Measurements from ENCODE around the gene TMEM186. TPM values are rescaled to one million over a fixed set of nuclear protein-coding genes. Genes with fewer than 3 reads are reported as not detected.

TMEM186 gene
- total and polyA plus RNA-seq, 2 experiments from 2014 or later = 8.3 to 14.8 TPM

DNA sequence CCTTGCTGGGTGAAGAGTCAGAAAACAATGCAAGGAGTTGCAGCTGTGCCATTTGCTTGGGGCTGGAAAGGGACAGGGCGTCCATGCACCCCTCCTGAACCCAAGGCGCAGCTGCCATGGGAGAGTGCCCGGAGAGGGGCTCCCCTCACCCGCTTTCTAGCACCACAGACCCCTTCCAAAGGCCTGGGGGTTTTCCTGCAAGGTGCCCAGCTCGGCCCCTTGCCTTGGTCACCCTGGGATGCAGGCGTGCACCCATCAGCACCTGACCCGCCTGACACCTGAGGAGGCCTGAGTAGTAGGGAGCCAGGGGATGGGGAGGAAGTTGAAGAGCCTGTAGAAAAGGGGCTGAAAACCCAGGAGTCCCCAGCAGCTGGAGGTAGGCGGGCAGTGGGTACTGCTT, 30.3 kb downstream of the TMEM186 start (continued):
- TF ChIP-seq, protein P1, sequence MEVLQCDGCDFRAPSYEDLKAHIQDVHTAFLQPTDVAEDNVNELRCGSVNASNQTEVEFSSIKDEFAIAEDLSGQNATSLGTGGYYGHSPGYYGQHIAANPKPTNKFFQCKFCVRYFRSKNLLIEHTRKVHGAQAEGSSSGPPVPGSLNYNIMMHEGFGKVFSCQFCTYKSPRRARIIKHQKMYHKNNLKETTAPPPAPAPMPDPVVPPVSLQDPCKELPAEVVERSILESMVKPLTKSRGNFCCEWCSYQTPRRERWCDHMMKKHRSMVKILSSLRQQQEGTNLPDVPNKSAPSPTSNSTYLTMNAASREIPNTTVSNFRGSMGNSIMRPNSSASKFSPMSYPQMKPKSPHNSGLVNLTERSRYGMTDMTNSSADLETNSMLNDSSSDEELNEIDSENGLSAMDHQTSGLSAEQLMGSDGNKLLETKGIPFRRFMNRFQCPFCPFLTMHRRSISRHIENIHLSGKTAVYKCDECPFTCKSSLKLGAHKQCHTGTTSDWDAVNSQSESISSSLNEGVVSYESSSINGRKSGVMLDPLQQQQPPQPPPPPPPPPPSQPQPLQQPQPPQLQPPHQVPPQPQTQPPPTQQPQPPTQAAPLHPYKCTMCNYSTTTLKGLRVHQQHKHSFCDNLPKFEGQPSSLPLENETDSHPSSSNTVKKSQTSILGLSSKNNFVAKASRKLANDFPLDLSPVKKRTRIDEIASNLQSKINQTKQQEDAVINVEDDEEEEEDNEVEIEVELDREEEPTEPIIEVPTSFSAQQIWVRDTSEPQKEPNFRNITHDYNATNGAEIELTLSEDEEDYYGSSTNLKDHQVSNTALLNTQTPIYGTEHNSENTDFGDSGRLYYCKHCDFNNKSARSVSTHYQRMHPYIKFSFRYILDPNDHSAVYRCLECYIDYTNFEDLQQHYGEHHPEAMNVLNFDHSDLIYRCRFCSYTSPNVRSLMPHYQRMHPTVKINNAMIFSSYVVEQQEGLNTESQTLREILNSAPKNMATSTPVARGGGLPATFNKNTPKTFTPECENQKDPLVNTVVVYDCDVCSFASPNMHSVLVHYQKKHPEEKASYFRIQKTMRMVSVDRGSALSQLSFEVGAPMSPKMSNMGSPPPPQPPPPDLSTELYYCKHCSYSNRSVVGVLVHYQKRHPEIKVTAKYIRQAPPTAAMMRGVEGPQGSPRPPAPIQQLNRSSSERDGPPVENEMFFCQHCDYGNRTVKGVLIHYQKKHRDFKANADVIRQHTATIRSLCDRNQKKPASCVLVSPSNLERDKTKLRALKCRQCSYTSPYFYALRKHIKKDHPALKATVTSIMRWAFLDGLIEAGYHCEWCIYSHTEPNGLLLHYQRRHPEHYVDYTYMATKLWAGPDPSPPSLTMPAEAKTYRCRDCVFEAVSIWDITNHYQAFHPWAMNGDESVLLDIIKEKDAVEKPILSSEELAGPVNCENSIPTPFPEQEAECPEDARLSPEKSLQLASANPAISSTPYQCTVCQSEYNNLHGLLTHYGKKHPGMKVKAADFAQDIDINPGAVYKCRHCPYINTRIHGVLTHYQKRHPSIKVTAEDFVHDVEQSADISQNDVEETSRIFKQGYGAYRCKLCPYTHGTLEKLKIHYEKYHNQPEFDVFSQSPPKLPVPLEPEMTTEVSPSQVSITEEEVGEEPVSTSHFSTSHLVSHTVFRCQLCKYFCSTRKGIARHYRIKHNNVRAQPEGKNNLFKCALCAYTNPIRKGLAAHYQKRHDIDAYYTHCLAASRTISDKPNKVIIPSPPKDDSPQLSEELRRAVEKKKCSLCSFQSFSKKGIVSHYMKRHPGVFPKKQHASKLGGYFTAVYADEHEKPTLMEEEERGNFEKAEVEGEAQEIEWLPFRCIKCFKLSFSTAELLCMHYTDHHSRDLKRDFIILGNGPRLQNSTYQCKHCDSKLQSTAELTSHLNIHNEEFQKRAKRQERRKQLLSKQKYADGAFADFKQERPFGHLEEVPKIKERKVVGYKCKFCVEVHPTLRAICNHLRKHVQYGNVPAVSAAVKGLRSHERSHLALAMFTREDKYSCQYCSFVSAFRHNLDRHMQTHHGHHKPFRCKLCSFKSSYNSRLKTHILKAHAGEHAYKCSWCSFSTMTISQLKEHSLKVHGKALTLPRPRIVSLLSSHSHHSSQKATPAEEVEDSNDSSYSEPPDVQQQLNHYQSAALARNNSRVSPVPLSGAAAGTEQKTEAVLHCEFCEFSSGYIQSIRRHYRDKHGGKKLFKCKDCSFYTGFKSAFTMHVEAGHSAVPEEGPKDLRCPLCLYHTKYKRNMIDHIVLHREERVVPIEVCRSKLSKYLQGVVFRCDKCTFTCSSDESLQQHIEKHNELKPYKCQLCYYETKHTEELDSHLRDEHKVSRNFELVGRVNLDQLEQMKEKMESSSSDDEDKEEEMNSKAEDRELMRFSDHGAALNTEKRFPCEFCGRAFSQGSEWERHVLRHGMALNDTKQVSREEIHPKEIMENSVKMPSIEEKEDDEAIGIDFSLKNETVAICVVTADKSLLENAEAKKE (CRISPR knock-in tag; IDR thresholded peaks at IDR 0.05) = no peak

DNA sequence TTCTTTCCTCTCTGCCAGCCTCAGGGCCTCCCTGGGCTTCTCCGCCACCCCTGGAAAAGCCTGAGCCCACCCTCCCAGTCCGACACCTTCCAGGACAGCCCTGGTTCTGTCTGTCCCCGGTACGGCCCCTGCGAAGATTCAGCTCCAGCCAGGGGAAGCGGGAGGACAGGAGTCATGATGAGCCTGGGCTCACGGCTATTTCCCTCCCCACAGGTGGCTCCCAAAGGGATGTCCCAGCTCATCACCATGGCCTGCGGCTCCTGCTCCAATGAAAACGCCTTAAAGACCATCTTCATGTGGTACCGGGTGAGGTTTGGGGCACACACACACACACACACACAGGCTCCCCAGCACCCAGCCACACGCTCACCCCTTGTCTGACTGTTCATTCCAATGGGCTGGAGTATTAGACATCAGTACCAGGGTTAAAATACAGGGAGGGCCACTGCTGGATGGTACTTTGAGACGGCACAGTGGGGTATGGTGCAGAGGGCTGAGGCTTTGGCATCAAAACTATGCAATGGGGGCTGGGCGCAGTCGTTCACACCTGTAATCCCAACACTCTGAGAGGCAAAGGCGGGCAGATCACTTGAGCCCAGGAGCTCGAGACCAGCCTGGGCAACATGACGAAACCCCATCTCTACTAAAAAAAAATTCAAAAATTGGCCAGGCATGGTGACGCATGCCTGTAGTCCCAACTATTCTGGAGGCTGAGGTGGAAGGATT, 32.8 kb downstream of the TMEM186 start:
- Histone ChIP-seq H3K9me2 (ENCODE audit: insufficient read depth) (no peaks in the 10 kb centered on the region), H3K79me2 (replicated peaks; ENCODE audit: insufficient read depth) (no peaks in the 10 kb centered on the region), H3K4me1 (ENCODE audit: insufficient read depth) (peaks cover 17% of the 10 kb centered on the region), H3F3A (replicated peaks; ENCODE audit: low read depth) (peaks cover 8% of the 10 kb centered on the region; the same call in 1 of the 2 replicates), H3K36me3 (ENCODE audit: insufficient read depth) (no peaks in the 10 kb centered on the region), H4K20me1 (replicated peaks; ENCODE audit: insufficient read depth) (no peaks in the 10 kb centered on the region), H3K4me2 (peak overlapping the region; percentile 64; the same call in 1 of the 2 replicates), H2AFZ (peak overlapping the region; percentile 83), H3K27me3 (ENCODE audit: insufficient read depth) (no peaks in the 10 kb centered on the region), H3K4me3 (0 out of 2 replicates have a peak overlapping the region, but pooled peaks have one; percentile 3), H3K27ac (ENCODE audit: low read depth) (no peak overlapping the region)
- DNase-seq (ENCODE audit: low spot score) = peak; percentile 49
- H3K9me3 Mint-ChIP-seq = no peaks in the 10 kb centered on the region
- H3K27ac Mint-ChIP-seq = no peak overlapping the region
- H3K4me1 Mint-ChIP-seq = peaks cover 16% of the 10 kb centered on the region
- no peaks in the 10 kb centered on the region for H3K36me3 Mint-ChIP-seq (ENCODE audit: low read depth)
- ATAC-seq = peak; percentile 81
- H3K27me3 Mint-ChIP-seq (ENCODE audit: insufficient read depth, low read depth, poor library complexity) = peaks cover 14% of the 10 kb centered on the region
- no peak overlapping the region for H3K4me3 Mint-ChIP-seq
- TF ChIP-seq, protein P2, sequence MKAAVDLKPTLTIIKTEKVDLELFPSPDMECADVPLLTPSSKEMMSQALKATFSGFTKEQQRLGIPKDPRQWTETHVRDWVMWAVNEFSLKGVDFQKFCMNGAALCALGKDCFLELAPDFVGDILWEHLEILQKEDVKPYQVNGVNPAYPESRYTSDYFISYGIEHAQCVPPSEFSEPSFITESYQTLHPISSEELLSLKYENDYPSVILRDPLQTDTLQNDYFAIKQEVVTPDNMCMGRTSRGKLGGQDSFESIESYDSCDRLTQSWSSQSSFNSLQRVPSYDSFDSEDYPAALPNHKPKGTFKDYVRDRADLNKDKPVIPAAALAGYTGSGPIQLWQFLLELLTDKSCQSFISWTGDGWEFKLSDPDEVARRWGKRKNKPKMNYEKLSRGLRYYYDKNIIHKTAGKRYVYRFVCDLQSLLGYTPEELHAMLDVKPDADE (IDR thresholded peaks at IDR 0.05) = no peak
- TF ChIP-seq, protein P3, sequence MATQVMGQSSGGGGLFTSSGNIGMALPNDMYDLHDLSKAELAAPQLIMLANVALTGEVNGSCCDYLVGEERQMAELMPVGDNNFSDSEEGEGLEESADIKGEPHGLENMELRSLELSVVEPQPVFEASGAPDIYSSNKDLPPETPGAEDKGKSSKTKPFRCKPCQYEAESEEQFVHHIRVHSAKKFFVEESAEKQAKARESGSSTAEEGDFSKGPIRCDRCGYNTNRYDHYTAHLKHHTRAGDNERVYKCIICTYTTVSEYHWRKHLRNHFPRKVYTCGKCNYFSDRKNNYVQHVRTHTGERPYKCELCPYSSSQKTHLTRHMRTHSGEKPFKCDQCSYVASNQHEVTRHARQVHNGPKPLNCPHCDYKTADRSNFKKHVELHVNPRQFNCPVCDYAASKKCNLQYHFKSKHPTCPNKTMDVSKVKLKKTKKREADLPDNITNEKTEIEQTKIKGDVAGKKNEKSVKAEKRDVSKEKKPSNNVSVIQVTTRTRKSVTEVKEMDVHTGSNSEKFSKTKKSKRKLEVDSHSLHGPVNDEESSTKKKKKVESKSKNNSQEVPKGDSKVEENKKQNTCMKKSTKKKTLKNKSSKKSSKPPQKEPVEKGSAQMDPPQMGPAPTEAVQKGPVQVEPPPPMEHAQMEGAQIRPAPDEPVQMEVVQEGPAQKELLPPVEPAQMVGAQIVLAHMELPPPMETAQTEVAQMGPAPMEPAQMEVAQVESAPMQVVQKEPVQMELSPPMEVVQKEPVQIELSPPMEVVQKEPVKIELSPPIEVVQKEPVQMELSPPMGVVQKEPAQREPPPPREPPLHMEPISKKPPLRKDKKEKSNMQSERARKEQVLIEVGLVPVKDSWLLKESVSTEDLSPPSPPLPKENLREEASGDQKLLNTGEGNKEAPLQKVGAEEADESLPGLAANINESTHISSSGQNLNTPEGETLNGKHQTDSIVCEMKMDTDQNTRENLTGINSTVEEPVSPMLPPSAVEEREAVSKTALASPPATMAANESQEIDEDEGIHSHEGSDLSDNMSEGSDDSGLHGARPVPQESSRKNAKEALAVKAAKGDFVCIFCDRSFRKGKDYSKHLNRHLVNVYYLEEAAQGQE (IDR thresholded peaks at IDR 0.05; ENCODE audit: unreplicated experiment) = no peak
- TF ChIP-seq NANOG (IDR thresholded peaks at IDR 0.05; ENCODE audit: borderline replicate concordance) (no peak), ZNF331 (CRISPR knock-in tag; IDR thresholded peaks at IDR 0.05; ENCODE audit: low read depth) (no peak), STAT1 (IDR thresholded peaks at IDR 0.05; ENCODE audit: unreplicated experiment) (no peak), POLR2AphosphoS5 (IDR thresholded peaks at IDR 0.05; ENCODE audit: low read depth) (no peak)

Measured in GM23338 (cell line).